Memory B cell (primary cell): Measurements from ENCODE around the gene FAF2.

ENCODE experiments used
- ATAC-seq: fragments of 150-1000 bp; cut with Tn5 transposase; 2 replicates; pipeline ENCODE4 v1.10.0; 2021; ENCODE audit warnings: low read depth, mild to moderate bottlenecking, moderate library complexity
- DNase-seq, 2 donors: peaks; one replicate each; pipeline ENCODE4 v3.0.0; 2022; ENCODE audit warnings: low spot score in 2 of 2
- H3K27ac Mint-ChIP-seq: one replicate; pipeline ENCODE4 v1.8.0; 2022; ENCODE audit warnings: mild to moderate bottlenecking, moderate library complexity, mixed read lengths
- H3K27me3 Mint-ChIP-seq: one replicate; pipeline ENCODE4 v1.8.0; 2022; ENCODE audit warnings: mixed read lengths
- H3K36me3 Mint-ChIP-seq: one replicate; pipeline ENCODE4 v1.8.0; 2022; ENCODE audit warnings: mild to moderate bottlenecking, mixed read lengths
- H3K4me1 Mint-ChIP-seq: one replicate; pipeline ENCODE4 v1.8.0; 2022; ENCODE audit warnings: mixed read lengths
- H3K4me3 Mint-ChIP-seq: one replicate; pipeline ENCODE4 v1.8.0; 2022; ENCODE audit warnings: mild to moderate bottlenecking, moderate library complexity, mixed read lengths
- H3K9me3 Mint-ChIP-seq: one replicate; pipeline ENCODE4 v1.8.0; 2022; ENCODE audit warnings: mixed read lengths

FAF2 gene

GRCh38 chr5:176490301-176490700 is 42.1 kb downstream of the FAF2 start:
- no peak for DNase-seq
- no peak for ATAC-seq
- no peaks in the 10 kb centered on the region for H3K9me3 Mint-ChIP-seq
- H3K27me3 Mint-ChIP-seq = no peaks in the 10 kb centered on the region
- peaks cover 12% of the 10 kb centered on the region for H3K4me1 Mint-ChIP-seq
- no peak overlapping the region for H3K27ac Mint-ChIP-seq
- H3K4me3 Mint-ChIP-seq = no peak overlapping the region
- peaks cover 28% of the 10 kb centered on the region for H3K36me3 Mint-ChIP-seq

- no peaks in the 10 kb centered on the region for H3K9me3 Mint-ChIP-seq
- H3K36me3 Mint-ChIP-seq = peaks cover 31% of the 10 kb centered on the region
- DNase-seq (no peak), ATAC-seq (no peak)
- H3K27ac Mint-ChIP-seq = no peak overlapping the region
- H3K4me1 Mint-ChIP-seq = peaks cover 11% of the 10 kb centered on the region
- no peaks in the 10 kb centered on the region for H3K27me3 Mint-ChIP-seq
- no peak overlapping the region for H3K4me3 Mint-ChIP-seq
These were observed 42.9 kb downstream of the FAF2 start for GRCh38 chr5:176491101-176491502.

DNA sequence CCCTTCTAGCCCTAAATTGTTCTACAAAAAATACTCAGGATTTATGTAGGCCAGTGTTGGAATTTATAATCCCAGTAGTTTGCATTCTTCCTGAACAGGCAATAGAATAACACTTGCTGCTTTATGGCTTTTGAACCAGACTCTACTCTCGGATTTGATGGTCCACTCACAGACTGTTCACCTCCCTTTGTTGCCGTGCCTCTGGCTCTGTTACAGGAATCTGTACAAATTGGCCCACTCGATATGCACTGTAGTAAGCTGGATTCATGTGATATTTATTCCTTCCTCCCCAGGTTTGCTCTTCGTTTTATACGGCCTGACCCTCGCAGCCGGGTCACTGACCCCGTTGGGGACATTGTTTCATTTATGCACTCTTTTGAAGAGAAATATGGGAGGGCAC is 43.7 kb downstream of the FAF2 start:
- H3K36me3 Mint-ChIP-seq = peaks cover 28% of the 10 kb centered on the region
- no peak for DNase-seq
- no peak overlapping the region for H3K27ac Mint-ChIP-seq
- H3K4me3 Mint-ChIP-seq = no peak overlapping the region
- no peaks in the 10 kb centered on the region for H3K27me3 Mint-ChIP-seq
- no peaks in the 10 kb centered on the region for H3K9me3 Mint-ChIP-seq
- H3K4me1 Mint-ChIP-seq = peaks cover 9% of the 10 kb centered on the region
- no peak for ATAC-seq

- no peak overlapping the region for H3K4me3 Mint-ChIP-seq
- ATAC-seq (no peak), DNase-seq (no peak)
- peaks cover 9% of the 10 kb centered on the region for H3K4me1 Mint-ChIP-seq
- no peaks in the 10 kb centered on the region for H3K27me3 Mint-ChIP-seq
- no peak overlapping the region for H3K27ac Mint-ChIP-seq
- H3K9me3 Mint-ChIP-seq = no peaks in the 10 kb centered on the region
- peaks cover 27% of the 10 kb centered on the region for H3K36me3 Mint-ChIP-seq
These were observed 44.2 kb downstream of the FAF2 start for GRCh38 chr5:176492431-176492830.

- Mint-ChIP-seq H3K36me3 (peaks cover 25% of the 10 kb centered on the region), H3K27me3 (no peaks in the 10 kb centered on the region), H3K9me3 (no peaks in the 10 kb centered on the region), H3K27ac (no peak overlapping the region), H3K4me1 (no peaks in the 10 kb centered on the region), H3K4me3 (no peak overlapping the region)
- no peak for ATAC-seq
- no peak for DNase-seq
These were observed 49.7 kb downstream of the FAF2 start for GRCh38 chr5:176497852-176498251.

- Mint-ChIP-seq H3K4me3 (no peak overlapping the region), H3K36me3 (peaks cover 18% of the 10 kb centered on the region), H3K4me1 (no peaks in the 10 kb centered on the region), H3K27ac (no peak overlapping the region), H3K27me3 (no peaks in the 10 kb centered on the region), H3K9me3 (no peaks in the 10 kb centered on the region)
- ATAC-seq = no peak
- DNase-seq = no peak
These were observed 51.1 kb downstream of the FAF2 start for GRCh38 chr5:176499273-176499672.

- DNase-seq (no peak), ATAC-seq (no peak)
- H3K27me3 Mint-ChIP-seq = no peaks in the 10 kb centered on the region
- H3K4me1 Mint-ChIP-seq = no peaks in the 10 kb centered on the region
- peaks cover 27% of the 10 kb centered on the region for H3K36me3 Mint-ChIP-seq
- no peaks in the 10 kb centered on the region for H3K9me3 Mint-ChIP-seq
- H3K4me3 Mint-ChIP-seq = no peak overlapping the region
- H3K27ac Mint-ChIP-seq = no peak overlapping the region
These were observed 52.3 kb downstream of the FAF2 start for GRCh38 chr5:176500511-176500910.

GRCh38 chr5:176501333-176501732 is 53.1 kb downstream of the FAF2 start:
- Mint-ChIP-seq H3K36me3 (peaks cover 30% of the 10 kb centered on the region), H3K27ac (no peak overlapping the region), H3K4me1 (no peaks in the 10 kb centered on the region), H3K27me3 (no peaks in the 10 kb centered on the region), H3K9me3 (no peaks in the 10 kb centered on the region), H3K4me3 (no peak overlapping the region)
- DNase-seq (no peak), ATAC-seq (no peak)

GRCh38 chr5:176503496-176503895 is 55.3 kb downstream of the FAF2 start:
- Mint-ChIP-seq H3K4me1 (no peaks in the 10 kb centered on the region), H3K27me3 (no peaks in the 10 kb centered on the region), H3K9me3 (no peaks in the 10 kb centered on the region), H3K27ac (no peak overlapping the region), H3K4me3 (no peak overlapping the region), H3K36me3 (peaks cover 41% of the 10 kb centered on the region)
- DNase-seq (no peak), ATAC-seq (no peak)

DNA sequence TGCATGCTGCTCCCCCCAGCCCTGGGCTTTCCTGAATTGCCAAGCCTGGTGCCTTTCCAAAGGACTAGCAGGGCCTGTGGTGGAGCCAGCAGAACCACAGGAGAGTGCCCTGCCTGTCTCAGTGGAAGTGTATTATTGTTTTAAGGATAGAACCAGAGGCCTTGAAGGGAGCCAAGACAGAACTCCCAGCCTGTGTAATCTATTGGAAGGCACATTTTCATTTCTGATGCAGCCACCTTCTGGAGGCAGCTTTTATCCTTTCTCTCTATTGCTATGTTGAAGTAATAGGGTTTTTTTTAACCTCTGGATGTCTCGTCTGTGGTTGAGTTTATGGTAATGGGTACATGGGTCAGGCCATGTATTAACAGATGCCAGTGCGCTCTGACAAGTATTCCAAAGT is 59.7 kb downstream of the FAF2 start:
- ATAC-seq (no peak), DNase-seq (no peak)
- Mint-ChIP-seq H3K4me3 (no peak overlapping the region), H3K36me3 (peaks cover 27% of the 10 kb centered on the region), H3K27me3 (no peaks in the 10 kb centered on the region), H3K4me1 (no peaks in the 10 kb centered on the region), H3K27ac (peak overlapping the region; percentile 31), H3K9me3 (no peaks in the 10 kb centered on the region)

DNA sequence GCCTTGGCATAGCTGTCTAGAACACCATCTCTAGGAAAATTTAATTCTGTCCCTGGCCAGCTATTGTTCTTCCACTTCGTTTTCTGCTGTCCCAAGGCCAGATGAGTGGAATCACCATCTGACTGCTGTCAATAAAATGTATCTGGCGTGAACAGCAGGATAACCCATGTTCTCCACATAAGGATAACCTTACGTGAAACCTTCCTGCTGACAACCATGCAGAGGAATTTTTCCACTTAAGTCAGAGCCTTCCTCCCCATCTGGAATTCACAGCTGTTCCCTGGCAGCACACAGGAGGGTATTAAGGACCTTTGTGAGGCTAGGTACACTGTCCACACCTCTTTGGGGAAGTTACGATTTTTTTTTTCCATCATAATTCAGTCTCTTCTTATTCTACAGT is 60.4 kb downstream of the FAF2 start:
- H3K27me3 Mint-ChIP-seq = no peaks in the 10 kb centered on the region
- no peaks in the 10 kb centered on the region for H3K9me3 Mint-ChIP-seq
- ATAC-seq = no peak
- H3K4me1 Mint-ChIP-seq = no peaks in the 10 kb centered on the region
- no peak overlapping the region for H3K4me3 Mint-ChIP-seq
- H3K36me3 Mint-ChIP-seq = peaks cover 27% of the 10 kb centered on the region
- no peak for DNase-seq
- no peak overlapping the region for H3K27ac Mint-ChIP-seq

- Mint-ChIP-seq H3K9me3 (no peaks in the 10 kb centered on the region), H3K4me1 (peaks cover 14% of the 10 kb centered on the region), H3K27me3 (no peaks in the 10 kb centered on the region), H3K4me3 (no peak overlapping the region), H3K36me3 (no peaks in the 10 kb centered on the region), H3K27ac (no peak overlapping the region)
- ATAC-seq = no peak
- DNase-seq = no peak
These were observed 65.6 kb downstream of the FAF2 start for GRCh38 chr5:176513788-176514187.

DNA sequence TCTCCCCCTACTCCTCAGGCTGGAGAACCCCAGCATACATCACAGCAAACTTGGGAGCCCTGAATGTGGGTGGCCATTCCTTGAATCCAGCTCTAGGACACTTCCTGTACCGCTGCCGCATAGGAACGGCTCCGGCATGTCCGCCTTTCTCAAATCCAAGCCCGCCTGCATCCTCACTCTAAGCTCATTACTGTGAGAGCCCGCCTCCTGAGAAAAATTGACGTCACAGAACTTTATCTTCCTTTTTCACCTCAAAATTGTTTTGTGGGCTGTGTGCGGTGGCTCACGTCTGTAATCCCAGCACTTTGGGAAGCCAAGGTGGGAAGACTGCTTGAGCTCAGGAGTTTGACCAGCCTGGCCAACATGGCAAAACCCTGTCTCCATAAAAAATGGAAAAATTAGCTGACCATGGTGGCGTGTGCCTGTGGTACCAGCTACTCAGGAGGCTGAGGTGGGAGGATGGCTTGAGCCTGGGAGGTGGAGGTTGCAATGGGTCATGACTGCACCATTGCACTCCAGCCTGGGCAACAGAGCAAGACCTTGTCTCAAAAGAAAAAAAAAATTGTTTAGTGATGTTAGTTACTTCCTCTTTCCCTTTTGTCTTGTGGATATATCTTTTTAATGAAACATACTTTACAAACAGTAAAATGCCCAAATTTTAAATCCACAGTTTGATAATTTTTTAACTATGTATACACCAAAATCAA is 66.2 kb downstream of the FAF2 start:
- DNase-seq = no peak
- Mint-ChIP-seq H3K4me3 (peak overlapping the region; percentile 64), H3K27me3 (no peaks in the 10 kb centered on the region), H3K4me1 (peaks cover 14% of the 10 kb centered on the region), H3K9me3 (no peaks in the 10 kb centered on the region), H3K27ac (peak overlapping the region; percentile 87), H3K36me3 (no peaks in the 10 kb centered on the region)
- peak; percentile 90 for ATAC-seq

DNA sequence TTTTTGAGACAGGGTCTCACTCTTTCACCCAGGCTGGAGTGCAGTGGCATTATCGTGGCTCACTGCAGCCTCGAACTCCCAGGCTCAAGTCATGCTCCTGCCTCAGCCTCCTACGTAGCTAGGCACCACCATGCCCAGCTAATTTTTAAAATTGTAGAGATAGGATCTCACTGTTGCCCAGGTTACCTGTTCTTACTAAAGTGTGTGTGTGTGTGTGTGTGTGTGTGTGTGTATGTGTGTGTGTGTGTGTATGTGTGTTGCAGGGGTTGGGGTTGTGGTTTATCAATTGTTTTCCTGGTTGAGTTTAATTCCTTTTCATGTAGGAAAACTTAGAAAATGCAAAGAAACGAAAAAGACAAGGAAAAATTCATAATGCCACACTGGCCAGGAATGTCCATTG is 67.2 kb downstream of the FAF2 start:
- Mint-ChIP-seq H3K9me3 (no peaks in the 10 kb centered on the region), H3K4me1 (peaks cover 16% of the 10 kb centered on the region), H3K4me3 (peak overlapping the region; percentile 27), H3K27ac (peak overlapping the region; percentile 87), H3K27me3 (no peaks in the 10 kb centered on the region), H3K36me3 (no peaks in the 10 kb centered on the region)
- DNase-seq (no peak), ATAC-seq (no peak)

DNA sequence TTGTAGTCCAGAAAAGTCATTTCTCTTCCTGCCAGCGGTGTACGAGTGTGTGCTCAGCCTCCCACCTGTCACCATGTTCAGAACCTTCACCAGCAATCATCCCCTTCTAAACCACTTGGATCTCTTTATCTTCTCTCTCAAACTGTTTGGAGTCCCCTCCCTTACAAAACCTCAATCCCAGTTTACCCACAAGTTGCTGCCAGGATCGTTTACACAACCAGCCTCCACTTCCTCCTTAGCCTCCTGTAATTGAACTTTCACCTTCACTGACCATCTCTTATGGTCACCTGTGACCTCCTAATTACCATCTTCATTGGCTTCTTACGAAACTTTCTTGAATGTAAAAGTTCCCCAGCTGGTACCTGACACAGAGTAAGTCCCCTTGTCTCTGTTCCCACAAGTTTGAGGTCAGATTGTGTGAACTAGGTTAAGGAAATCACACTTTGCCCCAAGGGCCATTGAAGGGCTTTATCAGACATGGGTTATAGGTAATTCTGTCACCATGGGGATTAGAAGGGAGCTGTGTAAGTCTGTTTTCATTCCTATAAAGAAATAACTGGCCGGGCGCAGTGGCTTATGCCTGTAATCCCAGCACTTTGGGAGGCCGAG is 69.0 kb downstream of the FAF2 start:
- ATAC-seq (no peak), DNase-seq (no peak)
- Mint-ChIP-seq H3K27ac (no peak overlapping the region), H3K4me3 (no peak overlapping the region), H3K36me3 (no peaks in the 10 kb centered on the region), H3K4me1 (peaks cover 23% of the 10 kb centered on the region), H3K9me3 (no peaks in the 10 kb centered on the region), H3K27me3 (no peaks in the 10 kb centered on the region)
